ENCODE measurements around the gene TNRC18. TPM values are rescaled to one million over a fixed set of nuclear protein-coding genes. Genes with fewer than 3 reads are reported as not detected.

The TNRC18 gene
- total RNA-seq, 2 donors from 2014 or later: 182 to 244 TPM

DNA sequence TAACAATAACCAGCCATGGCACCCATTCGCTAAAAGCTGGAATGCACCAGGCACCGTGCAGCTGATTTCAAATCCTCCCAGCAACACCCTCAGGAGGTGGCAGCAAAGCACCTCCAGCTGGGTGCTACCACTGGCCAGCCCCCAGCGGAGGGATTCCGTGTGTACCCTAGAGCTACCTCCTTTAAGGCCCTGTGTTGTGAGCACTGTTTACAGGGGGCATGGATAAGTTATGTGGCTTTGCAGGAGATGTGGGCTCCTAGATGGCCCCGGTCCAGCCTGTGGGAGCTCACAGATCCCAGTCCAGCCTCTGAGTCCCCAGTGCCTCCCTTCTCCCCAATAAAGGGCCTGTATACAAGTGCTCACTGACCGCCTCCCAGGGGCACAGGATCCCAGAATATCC lies 27.1 kb downstream of the TNRC18 start:
- Histone ChIP-seq H3K4me1 (ENCODE audit: control insufficient read depth in 1 of 2, low read depth in 2 of 2) (peaks cover 15 to 31% of the 10 kb centered on the region in 2 donors), H3K27me3 (replicated peaks; ENCODE audit: insufficient read depth) (no peaks in the 10 kb centered on the region), H3K27ac (peak overlapping the region; percentile 41 to 65), H3K9me3 (no peaks in the 10 kb centered on the region), H3K4me3 (peak overlapping the region; percentile 63), H3K36me3 (peaks cover 21% of the 10 kb centered on the region)
- ATAC-seq (ENCODE audit: insufficient number of reproducible peaks, low FRiP score, low read depth) (no peak), DNase-seq (ENCODE audit: low spot score) (no peak)
- TF ChIP-seq, protein P1, sequence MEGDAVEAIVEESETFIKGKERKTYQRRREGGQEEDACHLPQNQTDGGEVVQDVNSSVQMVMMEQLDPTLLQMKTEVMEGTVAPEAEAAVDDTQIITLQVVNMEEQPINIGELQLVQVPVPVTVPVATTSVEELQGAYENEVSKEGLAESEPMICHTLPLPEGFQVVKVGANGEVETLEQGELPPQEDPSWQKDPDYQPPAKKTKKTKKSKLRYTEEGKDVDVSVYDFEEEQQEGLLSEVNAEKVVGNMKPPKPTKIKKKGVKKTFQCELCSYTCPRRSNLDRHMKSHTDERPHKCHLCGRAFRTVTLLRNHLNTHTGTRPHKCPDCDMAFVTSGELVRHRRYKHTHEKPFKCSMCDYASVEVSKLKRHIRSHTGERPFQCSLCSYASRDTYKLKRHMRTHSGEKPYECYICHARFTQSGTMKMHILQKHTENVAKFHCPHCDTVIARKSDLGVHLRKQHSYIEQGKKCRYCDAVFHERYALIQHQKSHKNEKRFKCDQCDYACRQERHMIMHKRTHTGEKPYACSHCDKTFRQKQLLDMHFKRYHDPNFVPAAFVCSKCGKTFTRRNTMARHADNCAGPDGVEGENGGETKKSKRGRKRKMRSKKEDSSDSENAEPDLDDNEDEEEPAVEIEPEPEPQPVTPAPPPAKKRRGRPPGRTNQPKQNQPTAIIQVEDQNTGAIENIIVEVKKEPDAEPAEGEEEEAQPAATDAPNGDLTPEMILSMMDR (IDR thresholded peaks at IDR 0.05): no peak

DNA sequence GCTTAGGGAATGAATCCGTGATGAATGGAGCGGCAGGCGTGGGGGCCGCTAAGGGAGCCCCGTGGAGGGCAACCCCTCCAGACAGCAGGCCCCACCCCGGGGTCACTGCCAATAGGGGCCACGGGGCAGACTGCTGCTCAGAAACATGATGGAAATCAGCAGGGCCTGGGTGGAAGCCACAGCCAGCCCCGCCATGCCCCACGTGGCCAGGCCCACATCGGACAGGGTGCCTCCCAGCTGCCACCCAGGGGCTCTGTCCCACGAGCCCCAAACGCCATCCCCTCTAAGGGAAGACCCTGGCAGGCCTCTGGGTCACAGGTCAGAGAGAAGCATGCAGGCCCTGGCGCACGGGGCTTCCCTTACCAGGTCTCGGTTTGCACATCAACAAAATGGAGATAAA lies 28.4 kb downstream of the TNRC18 start:
- no peaks in the 10 kb centered on the region for H3K27me3 ChIP-seq (replicated peaks; ENCODE audit: insufficient read depth)

DNA sequence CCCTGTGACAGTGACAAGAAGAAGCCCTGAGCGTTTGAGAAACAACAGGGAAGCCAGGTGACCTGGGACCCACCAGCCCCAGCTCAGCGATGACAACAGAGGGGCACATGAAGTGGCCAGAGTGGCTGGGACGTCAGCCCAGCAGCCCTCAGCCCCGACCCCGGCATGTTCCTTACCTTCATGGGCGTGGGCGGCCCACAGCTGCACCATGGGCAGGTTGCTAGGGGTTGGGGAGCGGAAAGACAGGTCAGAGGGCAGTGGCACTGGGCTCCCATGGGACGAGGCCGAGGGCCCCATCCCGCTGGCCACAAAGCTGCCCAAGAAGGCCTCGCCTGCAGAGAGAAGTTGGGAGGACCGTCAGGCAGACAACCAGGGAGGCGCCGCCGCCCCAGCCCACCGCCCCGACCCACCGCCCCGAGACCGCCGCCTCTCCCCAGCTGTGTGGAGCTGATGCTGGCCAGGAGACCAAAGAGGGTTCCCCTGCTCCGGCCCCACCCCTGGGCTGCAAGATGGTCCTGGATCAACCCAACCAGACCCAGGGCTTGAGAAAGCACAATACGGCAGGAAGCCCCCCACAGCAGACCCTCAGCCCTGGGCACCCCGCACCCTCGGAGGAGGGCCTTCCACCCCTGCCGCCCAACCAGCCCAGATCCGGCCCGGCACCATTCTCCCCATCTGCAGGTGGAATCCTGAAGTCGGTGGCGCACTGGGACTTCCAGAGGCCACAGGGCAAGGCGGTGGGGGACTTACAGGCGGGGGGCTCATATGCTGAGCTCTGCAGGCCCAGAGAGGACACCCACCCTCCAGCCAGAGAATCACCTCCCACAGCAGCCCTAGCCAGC lies 29.1 kb downstream of the TNRC18 start:
- Histone ChIP-seq H3K4me1 (ENCODE audit: control insufficient read depth in 1 of 2, low read depth in 2 of 2) (peaks cover 15 to 31% of the 10 kb centered on the region in 2 donors), H3K9me3 (no peaks in the 10 kb centered on the region)

More for the DNA sequence above, 28.4 kb downstream of the TNRC18 start:
- Histone ChIP-seq H3K4me3 (no peak overlapping the region), H3K4me1 (ENCODE audit: control insufficient read depth in 1 of 2, low read depth in 2 of 2) (peaks cover 15 to 31% of the 10 kb centered on the region in 2 donors), H3K27ac (peak overlapping the region in 1 of 2 donors; percentile 7), H3K9me3 (no peaks in the 10 kb centered on the region), H3K36me3 (peaks cover 31% of the 10 kb centered on the region)
- DNase-seq (ENCODE audit: low spot score) (no peak), ATAC-seq (ENCODE audit: insufficient number of reproducible peaks, low FRiP score, low read depth) (no peak)
- TF ChIP-seq, protein P1 (IDR thresholded peaks at IDR 0.05): no peak

DNA sequence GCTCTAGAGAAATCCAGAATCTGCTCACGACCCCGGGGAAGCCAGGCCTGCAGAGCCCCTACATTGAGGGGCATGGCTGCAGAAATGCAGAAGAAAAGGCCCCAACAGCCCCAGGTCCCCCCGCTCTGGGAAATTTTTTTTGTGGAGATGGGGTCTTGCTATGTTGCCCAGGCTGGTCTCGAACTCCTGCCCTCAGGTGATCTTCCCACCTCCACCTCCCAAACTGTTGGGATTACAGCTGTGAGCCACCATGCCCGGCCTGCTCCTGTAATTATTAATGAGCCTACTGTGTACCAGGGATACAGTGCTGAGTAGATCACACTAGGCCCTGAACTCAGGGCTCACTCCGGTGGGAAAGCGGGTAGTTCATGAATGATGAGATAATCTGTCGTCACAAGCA lies 29.9 kb downstream of the TNRC18 start:
- DNase-seq (ENCODE audit: low spot score): no peak
- Histone ChIP-seq H3K27ac (no peak overlapping the region), H3K9me3 (no peaks in the 10 kb centered on the region), H3K4me3 (no peak overlapping the region), H3K36me3 (peaks cover 46% of the 10 kb centered on the region), H3K27me3 (replicated peaks; ENCODE audit: insufficient read depth) (no peaks in the 10 kb centered on the region), H3K4me1 (ENCODE audit: control insufficient read depth in 1 of 2, low read depth in 2 of 2) (peaks cover 15 to 31% of the 10 kb centered on the region in 2 donors)
- ATAC-seq (ENCODE audit: insufficient number of reproducible peaks, low FRiP score, low read depth): no peak
- TF ChIP-seq, protein P1 (IDR thresholded peaks at IDR 0.05): no peak

More for the DNA sequence above, 29.1 kb downstream of the TNRC18 start:
- no peak for DNase-seq (ENCODE audit: low spot score)
- Histone ChIP-seq H3K36me3 (peaks cover 39% of the 10 kb centered on the region), H3K27me3 (replicated peaks; ENCODE audit: insufficient read depth) (no peaks in the 10 kb centered on the region), H3K4me3 (no peak overlapping the region), H3K27ac (no peak overlapping the region)
- ATAC-seq (ENCODE audit: insufficient number of reproducible peaks, low FRiP score, low read depth): no peak
- TF ChIP-seq, protein P1 (IDR thresholded peaks at IDR 0.05): no peak

DNA sequence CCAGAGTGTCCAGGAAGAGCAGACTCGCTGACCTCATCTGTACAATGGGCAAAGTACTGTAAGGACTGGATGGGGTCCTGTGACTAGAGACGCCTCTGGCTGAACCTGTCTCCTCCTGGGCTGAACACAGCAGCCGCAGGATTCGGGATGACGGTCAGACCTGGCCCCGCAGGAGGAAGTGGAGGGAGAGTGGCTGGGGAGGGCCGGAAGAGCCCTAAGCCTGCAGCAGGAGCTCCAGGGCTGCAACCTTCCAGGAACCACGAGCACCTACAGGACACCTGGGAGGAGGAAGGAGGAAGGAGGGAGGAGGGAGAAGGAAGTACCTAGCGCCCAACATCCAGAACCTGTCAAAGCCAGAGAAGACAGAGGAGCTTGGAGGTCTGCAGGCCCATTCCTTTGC lies 30.3 kb downstream of the TNRC18 start:
- ATAC-seq (ENCODE audit: insufficient number of reproducible peaks, low FRiP score, low read depth) (no peak), DNase-seq (ENCODE audit: low spot score) (no peak)
- H3K4me3 ChIP-seq: no peak overlapping the region
- peaks cover 46% of the 10 kb centered on the region for H3K36me3 ChIP-seq
- H3K4me1 ChIP-seq (ENCODE audit: control insufficient read depth in 1 of 2, low read depth in 2 of 2): peaks cover 15 to 31% of the 10 kb centered on the region in 2 donors
- no peaks in the 10 kb centered on the region for H3K9me3 ChIP-seq
- no peaks in the 10 kb centered on the region for H3K27me3 ChIP-seq (replicated peaks; ENCODE audit: insufficient read depth)
- TF ChIP-seq, protein P1 (IDR thresholded peaks at IDR 0.05): no peak
- H3K27ac ChIP-seq: no peak overlapping the region

All from thoracic aorta (tissue), 2 donors.